Measurements from ENCODE around the gene INSYN2A.

Gene INSYN2A

GRCh38 chr10:127196282-127197153, at the start of gene INSYN2A:
Gene INSYN2A, minus strand, starts transcription at chr10:127196591. Its CDS starts 20,196 bp downstream, at chr10:127176395.
- Histone ChIP-seq H3K36me3 (ENCODE audit: control insufficient read depth, insufficient read depth, low read length) (no peaks in the 10 kb centered on the region), H3K27ac (ENCODE audit: low read depth, low read length) (no peak within 1 kb of the TSS), H3K9ac (ENCODE audit: low read depth, low read length) (peak within 1 kb of the TSS; percentile 32; the same call in 1 of the 2 replicates), H3K4me1 (ENCODE audit: control insufficient read depth, insufficient read depth, low read length) (peaks cover 6% of the 10 kb centered on the region; the same call in 1 of the 2 replicates), H3K27me3 (ENCODE audit: control insufficient read depth, insufficient read depth, low read length) (peaks cover 45% of the 10 kb centered on the region), H3K4me3 (ENCODE audit: low read depth, low read length) (peak within 1 kb of the TSS; percentile 66), H3K9me3 (ENCODE audit: control insufficient read depth, insufficient read depth, low read length) (no peaks in the 10 kb centered on the region)

- H3K27me3 ChIP-seq (ENCODE audit: control insufficient read depth, insufficient read depth, low read length): no peaks in the 10 kb centered on the region
- no peaks in the 10 kb centered on the region for H3K4me1 ChIP-seq (ENCODE audit: control insufficient read depth, insufficient read depth, low read length)
- no peak overlapping the region for H3K4me3 ChIP-seq (ENCODE audit: low read depth, low read length)
- no peak overlapping the region for H3K9ac ChIP-seq (ENCODE audit: low read depth, low read length)
- no peak overlapping the region for H3K27ac ChIP-seq (ENCODE audit: low read depth, low read length)
- no peaks in the 10 kb centered on the region for H3K9me3 ChIP-seq (ENCODE audit: control insufficient read depth, insufficient read depth, low read length)
- peaks cover 8% of the 10 kb centered on the region; the same call in 1 of the 2 replicates for H3K36me3 ChIP-seq (ENCODE audit: control insufficient read depth, insufficient read depth, low read length)
Measured at GRCh38 chr10:127245456-127245855, 49.1 kb upstream of the INSYN2A start.

- Histone ChIP-seq H3K4me3 (ENCODE audit: low read depth, low read length) (no peak overlapping the region), H3K9ac (ENCODE audit: low read depth, low read length) (no peak overlapping the region), H3K27ac (ENCODE audit: low read depth, low read length) (no peak overlapping the region), H3K4me1 (ENCODE audit: control insufficient read depth, insufficient read depth, low read length) (no peaks in the 10 kb centered on the region), H3K9me3 (ENCODE audit: control insufficient read depth, insufficient read depth, low read length) (no peaks in the 10 kb centered on the region), H3K27me3 (ENCODE audit: control insufficient read depth, insufficient read depth, low read length) (no peaks in the 10 kb centered on the region), H3K36me3 (ENCODE audit: control insufficient read depth, insufficient read depth, low read length) (0 out of 2 replicates have a peak, but pooled peaks cover 5% of the 10 kb centered on the region)
Measured at GRCh38 chr10:127243490-127244272, 47.3 kb upstream of the INSYN2A start.

GRCh38 chr10:127242914-127243313, 46.5 kb upstream of the INSYN2A start:
- H3K27ac ChIP-seq (ENCODE audit: low read depth, low read length): no peak overlapping the region
- H3K27me3 ChIP-seq (ENCODE audit: control insufficient read depth, insufficient read depth, low read length): no peaks in the 10 kb centered on the region

GRCh38 chr10:127236266-127236665, 39.9 kb upstream of the INSYN2A start:
- no peaks in the 10 kb centered on the region for H3K4me1 ChIP-seq (ENCODE audit: control insufficient read depth, insufficient read depth, low read length)
- no peak overlapping the region for H3K9ac ChIP-seq (ENCODE audit: low read depth, low read length)
- H3K27ac ChIP-seq (ENCODE audit: low read depth, low read length): no peak overlapping the region
- H3K36me3 ChIP-seq (ENCODE audit: control insufficient read depth, insufficient read depth, low read length): no peaks in the 10 kb centered on the region
- no peaks in the 10 kb centered on the region for H3K27me3 ChIP-seq (ENCODE audit: control insufficient read depth, insufficient read depth, low read length)
- no peak overlapping the region for H3K4me3 ChIP-seq (ENCODE audit: low read depth, low read length)
- H3K9me3 ChIP-seq (ENCODE audit: control insufficient read depth, insufficient read depth, low read length): no peaks in the 10 kb centered on the region

More at GRCh38 chr10:127242914-127243313, 46.5 kb upstream of the INSYN2A start:
- H3K9ac ChIP-seq (ENCODE audit: low read depth, low read length): no peak overlapping the region
- H3K4me1 ChIP-seq (ENCODE audit: control insufficient read depth, insufficient read depth, low read length): no peaks in the 10 kb centered on the region
- no peak overlapping the region for H3K4me3 ChIP-seq (ENCODE audit: low read depth, low read length)
- no peaks in the 10 kb centered on the region for H3K36me3 ChIP-seq (ENCODE audit: control insufficient read depth, insufficient read depth, low read length)
- H3K9me3 ChIP-seq (ENCODE audit: control insufficient read depth, insufficient read depth, low read length): no peaks in the 10 kb centered on the region

- Histone ChIP-seq H3K27ac (ENCODE audit: low read depth, low read length) (no peak overlapping the region), H3K27me3 (ENCODE audit: control insufficient read depth, insufficient read depth, low read length) (no peaks in the 10 kb centered on the region), H3K9ac (ENCODE audit: low read depth, low read length) (no peak overlapping the region), H3K36me3 (ENCODE audit: control insufficient read depth, insufficient read depth, low read length) (no peaks in the 10 kb centered on the region), H3K9me3 (ENCODE audit: control insufficient read depth, insufficient read depth, low read length) (no peaks in the 10 kb centered on the region), H3K4me1 (ENCODE audit: control insufficient read depth, insufficient read depth, low read length) (no peaks in the 10 kb centered on the region), H3K4me3 (ENCODE audit: low read depth, low read length) (no peak overlapping the region)
Measured at GRCh38 chr10:127234306-127234800, 38.0 kb upstream of the INSYN2A start.

GRCh38 chr10:127228195-127228787, 31.9 kb upstream of the INSYN2A start:
- no peaks in the 10 kb centered on the region for H3K9me3 ChIP-seq (ENCODE audit: control insufficient read depth, insufficient read depth, low read length)
- H3K4me3 ChIP-seq (ENCODE audit: low read depth, low read length): no peak overlapping the region
- H3K27ac ChIP-seq (ENCODE audit: low read depth, low read length): no peak overlapping the region
- no peaks in the 10 kb centered on the region for H3K4me1 ChIP-seq (ENCODE audit: control insufficient read depth, insufficient read depth, low read length)
- no peaks in the 10 kb centered on the region for H3K36me3 ChIP-seq (ENCODE audit: control insufficient read depth, insufficient read depth, low read length)
- no peaks in the 10 kb centered on the region for H3K27me3 ChIP-seq (ENCODE audit: control insufficient read depth, insufficient read depth, low read length)
- H3K9ac ChIP-seq (ENCODE audit: low read depth, low read length): no peak overlapping the region

GRCh38 chr10:127227663-127228062, 31.3 kb upstream of the INSYN2A start:
- Histone ChIP-seq H3K9me3 (ENCODE audit: control insufficient read depth, insufficient read depth, low read length) (no peaks in the 10 kb centered on the region), H3K4me3 (ENCODE audit: low read depth, low read length) (no peak overlapping the region), H3K27me3 (ENCODE audit: control insufficient read depth, insufficient read depth, low read length) (no peaks in the 10 kb centered on the region), H3K27ac (ENCODE audit: low read depth, low read length) (no peak overlapping the region), H3K4me1 (ENCODE audit: control insufficient read depth, insufficient read depth, low read length) (no peaks in the 10 kb centered on the region), H3K9ac (ENCODE audit: low read depth, low read length) (no peak overlapping the region), H3K36me3 (ENCODE audit: control insufficient read depth, insufficient read depth, low read length) (no peaks in the 10 kb centered on the region)

- Histone ChIP-seq H3K9ac (ENCODE audit: low read depth, low read length) (no peak overlapping the region), H3K4me3 (ENCODE audit: low read depth, low read length) (no peak overlapping the region), H3K27me3 (ENCODE audit: control insufficient read depth, insufficient read depth, low read length) (no peaks in the 10 kb centered on the region), H3K9me3 (ENCODE audit: control insufficient read depth, insufficient read depth, low read length) (no peaks in the 10 kb centered on the region), H3K36me3 (ENCODE audit: control insufficient read depth, insufficient read depth, low read length) (no peaks in the 10 kb centered on the region), H3K4me1 (ENCODE audit: control insufficient read depth, insufficient read depth, low read length) (no peaks in the 10 kb centered on the region), H3K27ac (ENCODE audit: low read depth, low read length) (no peak overlapping the region)
Measured at GRCh38 chr10:127227027-127227426, 30.6 kb upstream of the INSYN2A start.

- H3K36me3 ChIP-seq (ENCODE audit: control insufficient read depth, insufficient read depth, low read length): no peaks in the 10 kb centered on the region
- no peaks in the 10 kb centered on the region for H3K9me3 ChIP-seq (ENCODE audit: control insufficient read depth, insufficient read depth, low read length)
- H3K4me1 ChIP-seq (ENCODE audit: control insufficient read depth, insufficient read depth, low read length): peaks cover 10% of the 10 kb centered on the region
- no peak overlapping the region for H3K4me3 ChIP-seq (ENCODE audit: low read depth, low read length)
- H3K27ac ChIP-seq (ENCODE audit: low read depth, low read length): no peak overlapping the region
- no peak overlapping the region for H3K9ac ChIP-seq (ENCODE audit: low read depth, low read length)
- H3K27me3 ChIP-seq (ENCODE audit: control insufficient read depth, insufficient read depth, low read length): no peaks in the 10 kb centered on the region
Measured at GRCh38 chr10:127221281-127221680, 24.9 kb upstream of the INSYN2A start.
